Measurements from ENCODE around the gene TECTA.
A peak's percentile ranks its signal among the peaks of the same experiment; 100 is the strongest.
"Not testable (repeated sequence)": the region's sequence is repeated elsewhere in the genome, so short reads cannot be mapped to it uniquely, and the experiment has no call there.

TECTA gene

DNA sequence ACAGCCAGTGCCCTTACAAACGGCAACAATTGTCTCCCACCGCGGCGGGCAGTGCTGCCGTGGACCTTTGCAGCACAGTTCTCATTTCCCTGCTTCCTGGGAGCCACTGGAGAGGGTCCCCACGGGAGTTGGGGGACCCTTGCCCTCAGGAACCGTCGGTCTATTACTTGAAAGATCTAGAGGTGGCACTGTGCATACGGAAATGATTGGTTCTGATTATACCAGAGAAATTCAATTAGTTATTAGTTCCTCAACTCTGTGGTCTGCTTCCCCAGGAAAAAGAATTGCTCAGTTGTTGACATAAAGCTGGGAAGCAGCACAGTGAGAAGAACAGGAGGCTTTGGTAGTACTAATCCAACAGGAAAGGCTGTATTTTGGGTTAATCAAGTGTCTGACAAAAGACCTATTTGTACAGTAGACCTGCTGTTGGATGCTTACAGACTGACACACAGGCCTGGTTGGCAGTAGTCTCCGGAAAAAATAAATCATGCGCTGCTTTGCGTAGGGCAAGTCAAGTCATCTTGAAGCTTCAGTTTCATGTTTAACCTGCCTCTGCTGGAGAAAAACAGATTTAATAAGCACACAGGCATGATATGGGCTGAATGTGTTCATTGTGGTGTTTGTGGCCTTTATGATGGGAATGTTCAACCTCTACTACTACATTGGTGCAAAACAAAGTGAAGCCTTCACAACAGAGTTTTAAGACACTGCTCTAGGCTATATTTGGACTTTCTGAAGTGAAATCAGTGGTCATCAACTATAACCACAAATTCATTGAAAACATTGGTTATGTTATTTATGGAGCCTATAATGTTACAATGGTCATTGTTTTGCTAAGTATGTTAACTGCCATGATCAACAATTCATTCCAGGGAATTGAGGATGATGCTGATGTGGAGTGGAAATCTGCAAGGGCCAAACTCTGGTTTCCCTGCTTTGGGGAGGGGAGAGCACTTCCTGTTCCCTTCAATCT is 136.9 kb downstream of the TECTA start:
- peak in 1 of 2 experiments; percentile 13 for DNase-seq (ENCODE audit: low read depth in 1 of 2, low spot score in 1 of 2)
- in situ Hi-C loops (cut with HindIII; ENCODE audit: low pct_unique_long_range_greater_than_20kb, low sequenced_read_pairs) = no loop called here
- TF ChIP-seq JUND (IDR thresholded peaks at IDR 0.05; ENCODE audit: low read depth) = no peak

- TF ChIP-seq JUND (IDR thresholded peaks at IDR 0.05; ENCODE audit: low read depth) = no peak
- in situ Hi-C loops (cut with HindIII; ENCODE audit: low pct_unique_long_range_greater_than_20kb, low sequenced_read_pairs) = no loop called here
- no peak for DNase-seq (ENCODE audit: low read depth in 1 of 2, low spot score in 1 of 2)
Measured at GRCh38 chr11:121238956-121239355, 137.9 kb downstream of the TECTA start.

GRCh38 chr11:121240001-121240400 is 139.0 kb downstream of the TECTA start:
- in situ Hi-C loops (cut with HindIII; ENCODE audit: low pct_unique_long_range_greater_than_20kb, low sequenced_read_pairs); DNase-seq (ENCODE audit: low read depth in 1 of 2, low spot score in 1 of 2): not testable (repeated sequence)

DNA sequence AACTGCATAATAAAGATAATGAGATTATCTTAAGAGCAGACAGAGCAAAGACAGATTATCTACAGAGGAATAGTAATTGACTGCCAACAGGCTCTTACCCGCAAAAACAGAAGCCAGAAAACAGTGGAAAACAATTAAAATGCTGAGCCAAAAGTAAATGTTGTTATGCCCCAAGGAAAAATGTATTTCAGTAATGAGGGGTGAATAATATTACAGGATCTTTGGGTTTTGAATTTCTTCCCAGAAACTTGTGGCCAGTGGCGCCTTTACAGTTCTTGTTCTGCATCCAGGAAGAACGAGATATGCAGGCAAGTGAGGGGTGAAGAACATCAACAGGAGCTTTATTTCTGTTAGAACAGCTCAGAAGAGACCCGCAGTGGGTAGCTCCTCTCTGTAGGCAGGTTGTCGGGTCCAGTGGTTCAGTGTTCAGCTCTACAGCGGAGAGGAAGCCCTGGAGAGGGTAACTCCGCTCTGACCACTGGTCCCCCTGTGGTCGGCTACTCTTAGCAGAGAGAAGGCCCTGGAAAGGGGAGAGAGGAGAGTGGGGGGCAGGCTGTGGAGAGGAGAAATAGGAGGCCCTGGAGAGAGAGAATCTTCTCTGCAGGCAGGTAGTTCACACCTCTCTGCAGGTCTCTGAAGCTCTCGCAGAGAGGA is 139.7 kb downstream of the TECTA start:
- no peak for TF ChIP-seq JUND (IDR thresholded peaks at IDR 0.05; ENCODE audit: low read depth)
- in situ Hi-C loops (cut with HindIII; ENCODE audit: low pct_unique_long_range_greater_than_20kb, low sequenced_read_pairs) = no loop called here
- no peak for DNase-seq (ENCODE audit: low read depth in 1 of 2, low spot score in 1 of 2)

Data from T47D (cell line).